Left forelimb (tissue), 1 donor: ENCODE results near the gene KCNIP3.

Experiments used
- DNase-seq: peaks from one replicate; pipeline ENCODE4 v3.0.0-alpha.2; 2018; ENCODE audit warnings: low spot score

The KCNIP3 gene

GRCh38 chr2:95314598-95314963 lies 17.4 kb downstream of the KCNIP3 start:
- no peak for DNase-seq

- DNase-seq: no peak
Measured at GRCh38 chr2:95314964-95315611, 17.9 kb downstream of the KCNIP3 start.

- DNase-seq: no peak
Measured at GRCh38 chr2:95315801-95316411, 18.8 kb downstream of the KCNIP3 start.

DNA sequence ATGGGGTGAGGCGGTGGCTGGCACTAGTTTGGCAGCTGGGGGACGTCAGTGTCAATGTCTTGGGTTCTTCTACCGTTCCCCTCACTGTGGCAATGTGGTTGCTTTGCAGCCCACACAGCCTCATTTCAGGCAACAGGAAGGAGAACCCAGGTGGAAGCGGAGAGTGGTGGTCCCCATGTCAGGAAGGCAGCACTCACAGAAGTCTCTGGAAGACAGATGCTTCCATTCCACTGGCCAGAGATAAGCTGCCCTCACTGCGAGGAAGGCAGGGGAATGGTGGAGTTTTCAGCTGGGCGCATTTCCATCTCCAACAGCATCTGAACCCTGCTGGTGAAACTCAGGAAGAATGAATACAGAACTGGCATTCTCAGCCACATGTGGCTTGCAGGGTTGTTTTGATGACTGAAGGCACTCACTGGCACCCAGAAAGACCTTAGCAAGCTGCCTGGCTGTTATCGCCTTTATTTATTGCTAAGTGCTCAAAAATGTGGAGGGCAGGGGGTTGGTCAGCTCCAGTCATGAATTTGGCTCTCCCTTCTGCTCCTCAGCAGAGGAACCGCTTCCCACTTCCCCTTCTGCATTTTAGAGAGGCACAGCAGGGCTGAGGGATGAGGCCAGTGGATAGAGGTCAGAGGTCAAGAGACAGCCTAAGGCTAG lies 19.4 kb downstream of the KCNIP3 start:
- DNase-seq: no peak

- DNase-seq: no peak
Measured at GRCh38 chr2:95317123-95317500, 20.0 kb downstream of the KCNIP3 start.

GRCh38 chr2:95317665-95318425 lies 20.7 kb downstream of the KCNIP3 start:
- no peak for DNase-seq

DNA sequence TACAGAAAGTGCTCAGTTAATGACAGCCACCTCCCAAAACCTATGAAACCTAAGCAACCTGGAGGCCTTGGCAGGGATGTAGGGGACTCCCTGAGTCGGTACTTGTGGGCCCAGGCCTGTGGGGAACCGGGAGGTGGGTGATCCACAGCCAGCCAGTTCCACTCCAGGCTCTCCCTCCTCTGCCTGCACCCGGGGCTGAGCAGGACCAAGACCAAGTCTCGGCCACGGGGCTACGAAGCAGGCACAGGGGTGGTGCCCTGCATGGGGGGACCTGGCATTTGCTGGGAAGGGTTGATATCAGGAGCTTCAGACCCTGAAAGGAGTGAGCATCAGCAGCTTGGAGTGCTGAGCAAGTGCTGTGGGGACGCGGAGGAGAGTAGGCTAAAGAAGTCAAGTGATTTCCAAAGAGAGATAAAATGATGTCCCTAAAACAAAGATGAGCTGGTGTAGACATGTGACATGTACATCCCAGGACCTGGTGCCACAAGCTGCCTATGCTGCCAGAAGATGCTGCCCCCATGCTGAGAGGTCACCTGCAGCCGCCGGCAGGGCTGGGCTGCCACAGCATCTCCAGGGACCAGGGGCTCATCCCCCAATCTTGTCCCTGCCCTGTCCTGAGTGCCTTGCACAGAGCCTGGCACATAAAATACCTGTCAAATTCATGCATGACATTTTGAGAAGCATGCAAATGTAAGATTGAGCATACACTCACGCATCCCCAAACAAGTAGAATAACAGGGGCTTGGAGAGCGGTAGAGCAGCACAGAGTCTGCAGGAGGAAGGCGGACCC lies 21.5 kb downstream of the KCNIP3 start:
- no peak for DNase-seq

- no peak for DNase-seq
Measured at GRCh38 chr2:95319481-95320343, 22.6 kb downstream of the KCNIP3 start.

GRCh38 chr2:95320344-95320712 lies 23.2 kb downstream of the KCNIP3 start:
- no peak for DNase-seq

GRCh38 chr2:95320986-95321767 lies 24.0 kb downstream of the KCNIP3 start:
- no peak for DNase-seq

- DNase-seq: no peak
Measured at GRCh38 chr2:95323347-95324155, 26.4 kb downstream of the KCNIP3 start.

DNA sequence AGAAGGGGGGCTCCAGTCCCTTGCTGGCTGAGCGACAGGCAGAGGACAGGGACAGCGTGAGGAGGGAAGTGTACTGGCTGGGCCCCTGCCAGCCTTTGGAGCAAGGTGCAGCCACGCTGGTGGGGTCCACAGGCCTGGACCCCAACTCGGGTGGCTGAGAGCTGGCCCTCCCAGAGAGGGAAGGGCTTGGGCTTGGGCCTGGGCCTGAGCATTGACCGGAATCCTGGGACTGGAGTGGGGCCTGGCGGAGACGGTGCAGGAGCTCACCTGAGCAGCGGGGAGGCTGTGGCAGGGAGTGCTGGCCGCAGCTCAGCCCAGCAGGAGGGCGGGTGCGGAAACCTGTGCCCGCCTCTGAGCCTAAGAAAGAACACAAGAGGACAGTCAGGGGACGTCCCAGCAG lies 27.9 kb downstream of the KCNIP3 start:
- no peak for DNase-seq

DNA sequence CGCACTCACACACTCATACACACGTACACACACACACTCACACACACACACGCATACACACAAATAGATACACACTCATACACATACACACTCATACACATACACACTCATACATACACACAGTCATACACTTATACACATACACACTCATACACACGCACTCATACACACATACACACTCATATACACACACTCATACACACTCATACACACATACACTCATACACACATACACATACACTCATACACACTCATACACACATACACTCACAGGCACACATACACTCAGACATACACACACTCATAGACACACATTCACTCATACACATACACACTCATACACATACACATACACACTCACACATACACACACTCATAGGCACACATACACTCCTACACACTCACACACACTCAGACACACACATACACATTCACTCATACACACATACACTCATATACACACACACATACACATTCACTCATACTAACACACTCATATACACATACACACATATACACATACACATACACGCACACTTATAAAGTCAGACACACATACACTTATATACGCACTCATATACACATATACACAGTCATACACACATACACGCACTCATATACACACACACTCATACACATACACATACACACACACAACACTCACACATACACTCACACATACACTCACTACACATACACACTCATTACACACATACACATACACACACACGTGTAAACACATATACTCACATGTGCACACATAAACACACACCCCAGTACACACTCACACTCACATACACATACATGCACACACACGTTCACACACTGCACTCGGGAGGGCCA lies 28.7 kb downstream of the KCNIP3 start:
- no peak for DNase-seq

DNA sequence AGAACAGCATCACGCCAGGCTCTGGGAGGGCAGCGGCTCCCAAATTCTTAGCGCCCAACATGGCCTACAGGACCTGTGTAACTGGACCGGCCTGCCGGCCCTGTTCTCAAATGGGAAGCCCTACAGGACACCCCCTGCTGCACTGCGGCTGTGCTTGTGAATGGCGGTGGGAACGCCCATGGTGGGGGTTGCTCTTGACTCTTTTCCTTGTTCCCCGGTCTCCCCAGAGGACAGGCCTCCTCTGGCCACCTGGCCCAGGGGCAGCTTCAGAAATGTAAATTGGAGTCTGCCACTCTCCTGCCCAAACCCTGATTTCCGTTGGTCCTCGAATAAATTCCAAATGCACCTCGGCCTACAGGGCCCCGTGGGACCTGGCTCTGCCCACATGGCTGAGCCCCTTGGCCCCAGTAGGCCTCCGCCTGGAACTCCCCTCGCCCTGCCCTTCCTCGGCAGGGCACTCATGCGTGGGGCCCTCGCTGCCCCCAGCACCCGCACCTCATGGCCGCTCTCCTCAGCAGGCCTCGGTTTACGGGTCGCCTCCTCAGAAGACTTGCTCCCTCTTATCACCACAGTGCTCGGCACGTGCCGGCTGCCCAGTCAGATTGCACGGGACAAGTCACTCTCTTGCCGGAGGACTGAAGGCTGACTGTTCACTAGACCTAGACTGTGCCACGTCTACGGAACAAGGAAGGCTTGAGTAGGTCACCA lies 29.4 kb downstream of the KCNIP3 start:
- DNase-seq: no peak

DNA sequence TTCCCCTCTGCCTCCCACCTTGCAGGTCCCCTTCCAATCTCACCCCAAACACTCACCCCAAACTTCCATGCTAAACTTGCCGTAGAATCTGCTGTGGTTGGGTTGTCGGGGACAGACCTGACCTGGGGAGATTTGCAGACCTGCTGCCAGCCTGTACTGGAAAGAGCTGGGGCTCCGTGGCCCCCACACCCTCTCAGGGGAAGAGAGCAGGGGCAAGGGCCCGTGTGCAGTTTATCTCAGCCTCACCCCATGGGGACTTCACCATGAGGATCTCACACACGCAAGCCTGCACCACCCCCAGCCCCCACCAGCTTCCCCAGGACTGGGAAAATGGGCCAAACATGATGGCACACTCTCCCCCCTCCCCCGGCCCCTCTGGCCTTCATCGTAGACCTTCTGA lies 30.7 kb downstream of the KCNIP3 start:
- DNase-seq: no peak

DNA sequence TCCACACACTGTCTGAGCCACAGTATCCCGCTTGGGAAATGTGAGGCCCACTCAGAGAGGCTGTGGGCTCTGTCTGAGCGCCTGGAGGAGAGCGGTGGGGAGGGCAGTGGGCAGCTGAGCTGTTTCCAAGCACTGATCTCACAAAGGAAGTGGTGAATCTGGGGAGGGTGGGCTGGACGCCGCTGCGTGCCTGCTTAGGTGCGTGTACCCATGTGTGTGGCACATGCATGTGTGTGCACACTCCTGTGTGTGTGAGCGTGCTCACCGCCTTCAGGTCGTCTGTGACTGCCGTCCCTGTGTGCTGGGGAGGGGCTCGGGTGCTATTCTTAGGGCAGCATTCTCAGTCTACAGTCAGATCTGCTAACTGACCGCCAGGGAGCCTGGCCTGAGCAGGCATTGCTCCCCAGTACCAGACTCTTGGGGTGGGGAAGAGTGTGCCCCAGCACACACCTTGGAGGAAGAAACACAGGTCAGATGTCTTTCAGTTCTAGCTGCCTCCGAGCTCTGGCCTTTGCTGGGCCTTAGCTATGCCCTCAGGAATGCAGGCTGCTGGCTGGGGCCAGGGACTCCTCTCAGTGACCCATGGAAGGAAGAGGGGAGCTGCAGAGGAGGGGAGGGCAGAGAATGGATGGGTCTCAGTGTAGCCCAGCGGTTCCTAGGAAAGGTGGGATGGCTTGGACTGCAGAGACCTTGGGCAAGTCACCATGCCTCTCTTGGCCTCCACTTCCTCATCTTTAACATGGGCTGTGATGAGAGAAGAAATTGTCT lies 31.4 kb downstream of the KCNIP3 start:
- DNase-seq: no peak

DNA sequence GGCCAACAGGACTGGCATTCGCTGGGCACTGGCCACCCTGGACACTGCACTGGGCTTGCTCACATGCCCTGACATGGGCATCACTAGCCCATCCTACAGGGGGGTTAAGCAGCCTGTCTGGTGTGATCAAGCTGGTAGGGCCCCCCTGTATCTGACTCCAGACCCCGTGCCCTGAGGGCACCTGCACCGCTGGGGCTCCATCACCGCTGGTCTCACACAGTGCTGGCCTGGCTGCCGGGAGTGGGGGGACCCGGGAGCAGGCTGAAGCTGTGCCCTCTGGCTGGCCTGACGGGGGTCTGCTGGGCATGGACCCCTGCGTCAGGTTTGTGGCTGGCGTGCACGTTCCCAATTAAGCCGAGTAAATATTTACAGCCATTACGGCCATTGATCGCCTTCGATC lies 32.3 kb downstream of the KCNIP3 start:
- no peak for DNase-seq
